ENCODE data around the gene PGM1. TPM values are rescaled to one million over a fixed set of nuclear protein-coding genes. Genes with fewer than 3 reads are reported as not detected.

The PGM1 gene
- total and polyA plus RNA-seq, 10 of the 15 experiments (the other 5 are each of a cell fraction or from before 2014, with no cell fraction given) = 22.5 to 72.6 (median 50.8) TPM

DNA sequence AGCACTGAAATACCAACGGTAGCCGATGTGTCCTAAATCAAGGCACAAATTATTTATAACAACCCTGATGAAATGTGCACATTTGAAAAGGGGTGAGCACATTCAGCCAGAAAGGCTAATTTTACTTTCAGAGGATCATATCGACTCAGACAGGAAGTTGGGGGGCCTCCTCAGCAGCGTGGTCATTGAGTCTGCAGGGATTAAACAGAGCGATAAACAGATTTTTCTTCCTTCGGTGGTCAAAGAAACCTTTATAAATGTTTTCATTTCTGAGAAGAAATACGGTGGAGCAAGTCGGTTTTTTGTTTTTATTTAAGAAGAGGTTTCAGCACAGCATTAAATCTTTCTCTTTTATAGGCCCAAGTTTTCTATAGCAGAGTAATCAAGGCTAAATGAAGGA, 45.7 kb downstream of the PGM1 start:
- BruUV-seq (replicated peaks) = no TSS peak
- DNase-seq (ENCODE audit: low read depth, low spot score) (no peak), FAIRE-seq (no peak), ATAC-seq (no peak)
- Histone ChIP-seq H3K4me3 (no peak overlapping the region), H3K9ac (ENCODE audit: control insufficient read depth, insufficient read depth, low read length) (no peak overlapping the region), H3K9me3 (replicated peaks; ENCODE audit: control insufficient read depth, insufficient read depth, low read length) (no peaks in the 10 kb centered on the region), H3K36me3 (ENCODE audit: control insufficient read depth in 2 of 2, insufficient read depth in 2 of 2, low read length in 1 of 2) (peaks cover 4 to 13% of the 10 kb centered on the region in 2 experiments), H3K79me2 (ENCODE audit: control insufficient read depth, insufficient read depth, low read length) (no peaks in the 10 kb centered on the region), H4K20me1 (ENCODE audit: control insufficient read depth, insufficient read depth) (no peaks in the 10 kb centered on the region), H3K27ac (ENCODE audit: control insufficient read depth, insufficient read depth) (no peak overlapping the region), H2AFZ (ENCODE audit: control insufficient read depth, low read depth, low read length) (no peak overlapping the region), H3K27me3 (replicated peaks in 1 of 2; ENCODE audit: control insufficient read depth in 2 of 2, insufficient read depth in 2 of 2, low read length in 1 of 2) (no peaks in the 10 kb centered on the region), H3K4me1 (ENCODE audit: control insufficient read depth, insufficient read depth, low read length) (no peaks in the 10 kb centered on the region), H3K4me2 (ENCODE audit: control insufficient read depth, insufficient read depth) (no peak overlapping the region)
- CTCF ChIA-PET = no interaction called here
- TF ChIP-seq SUZ12 (IDR thresholded peaks at IDR 0.05; ENCODE audit: unreplicated experiment) (no peak), HDAC2 (IDR thresholded peaks at IDR 0.05) (no peak)
- SMC1A ChIA-PET (ENCODE audit: uncharacterized antibody, unreplicated experiment) = no interaction called here
- 95% methylated on average over 8 of the region's 8 CpGs for WGBS (ENCODE audit: insufficient coverage, insufficient replicate concordance, low lambda C conversion rate, missing lambda C conversion rate)
- intact Hi-C loops (cut with micrococcal nuclease; ENCODE audit: unreplicated experiment) (no loop called here), in situ Hi-C loops (cut with MboI) (no loop called here)
- POLR2A ChIA-PET = no interaction called here
- RAD21 ChIA-PET (ENCODE audit: unreplicated experiment) = no interaction called here

GRCh38 chr1:63640633-63641567, 47.7 kb downstream of the PGM1 start:
- Histone ChIP-seq H3K4me3 (no peak overlapping the region), H3K79me2 (ENCODE audit: control insufficient read depth, insufficient read depth, low read length) (no peaks in the 10 kb centered on the region), H3K4me2 (ENCODE audit: control insufficient read depth, insufficient read depth) (no peak overlapping the region), H3K27ac (ENCODE audit: control insufficient read depth, insufficient read depth) (no peak overlapping the region), H4K20me1 (ENCODE audit: control insufficient read depth, insufficient read depth) (no peaks in the 10 kb centered on the region), H3K27me3 (replicated peaks in 1 of 2; ENCODE audit: control insufficient read depth in 2 of 2, insufficient read depth in 2 of 2, low read length in 1 of 2) (no peaks in the 10 kb centered on the region), H3K9ac (ENCODE audit: control insufficient read depth, insufficient read depth, low read length) (no peak overlapping the region), H3K4me1 (ENCODE audit: control insufficient read depth, insufficient read depth, low read length) (no peaks in the 10 kb centered on the region), H3K9me3 (replicated peaks; ENCODE audit: control insufficient read depth, insufficient read depth, low read length) (no peaks in the 10 kb centered on the region), H3K36me3 (ENCODE audit: control insufficient read depth in 2 of 2, insufficient read depth in 2 of 2, low read length in 1 of 2) (peaks cover 4 to 13% of the 10 kb centered on the region in 2 experiments), H2AFZ (ENCODE audit: control insufficient read depth, low read depth, low read length) (no peak overlapping the region)
- POLR2A ChIA-PET = interaction anchor here (0.6 kb wide), 1 partner anchor 393 kb away, joined by 3 read pairs; no protein-coding TSS in a partner anchor
- SMC1A ChIA-PET (ENCODE audit: uncharacterized antibody, unreplicated experiment) = no interaction called here
- FAIRE-seq = no peak
- CTCF ChIA-PET = interaction anchor here (1.5 kb wide), 1 partner anchor 51 kb away, joined by 5 read pairs; no protein-coding TSS in a partner anchor
- DNase-seq (ENCODE audit: low read depth, low spot score) = no peak
- no peak for ATAC-seq
- RAD21 ChIA-PET (ENCODE audit: unreplicated experiment) = no interaction called here
- in situ Hi-C loops (cut with MboI) = no loop called here
- BruUV-seq (replicated peaks) = no TSS peak
- intact Hi-C loops (cut with micrococcal nuclease; ENCODE audit: unreplicated experiment) = no loop called here
- 96% methylated on average over 4 of the region's 4 CpGs for WGBS (ENCODE audit: insufficient coverage, insufficient replicate concordance, low lambda C conversion rate, missing lambda C conversion rate)
- no peak for TF ChIP-seq STAT3 (IDR thresholded peaks at IDR 0.05; ENCODE audit: low read depth, low read length)
- no peak for TF ChIP-seq CTCF (IDR thresholded peaks at IDR 0.05 in 2 of 3, conservative IDR thresholded peaks at IDR 0.05 in 1 of 3; ENCODE audit: control insufficient read depth in 2 of 3, extremely low read depth in 1 of 3, insufficient read depth in 1 of 3, low read depth in 3 of 3, low read length in 3 of 3)
- no peak for TF ChIP-seq BRCA1 (IDR thresholded peaks at IDR 0.05; ENCODE audit: low read depth, low read length)
- TF ChIP-seq SP1 (IDR thresholded peaks at IDR 0.05; ENCODE audit: low read depth, low read length) = no peak
- no peak for TF ChIP-seq HCFC1 (IDR thresholded peaks at IDR 0.05; ENCODE audit: low read length)
- TF ChIP-seq CBX5 (IDR thresholded peaks at IDR 0.05; ENCODE audit: low read depth) = no peak
- TF ChIP-seq MTA2 (IDR thresholded peaks at IDR 0.05; ENCODE audit: low read depth) = no peak
- TF ChIP-seq JUNB (IDR thresholded peaks at IDR 0.05) = no peak

Measured in GM12878 (cell line).